ENCODE data around the gene F2R. TPM values are rescaled to one million over a fixed set of nuclear protein-coding genes. Genes with fewer than 3 reads are reported as not detected.
"Not testable (repeated sequence)": the region's sequence is repeated elsewhere in the genome, so short reads cannot be mapped to it uniquely, and the experiment has no call there.

F2R gene
- total and polyA plus RNA-seq, 12 donors: 6.0 to 60.5 (median 26.8) TPM

- H3K36me3 ChIP-seq (replicated peaks in 1 of 2): no peaks in the 10 kb centered on the region
- no peaks in the 10 kb centered on the region for H3K4me1 ChIP-seq (replicated peaks in 1 of 2)
- H3K4me3 ChIP-seq: no peak overlapping the region
- H3K27me3 ChIP-seq: no peaks in the 10 kb centered on the region
- no peak for DNase-seq
- 72 to 88% (median 79%) methylated on average over 3 of the region's 3 CpGs for WGBS, 4 donors
- no peak for TF ChIP-seq POLR2A (IDR thresholded peaks at IDR 0.05)
- TF ChIP-seq CTCF (IDR thresholded peaks at IDR 0.05): no peak
- no peaks in the 10 kb centered on the region for H3K9me3 ChIP-seq (replicated peaks in 1 of 3)
- intact Hi-C loops (cut with DNase I): no loop called here
- no peak overlapping the region for H3K27ac ChIP-seq
These were observed 48.4 kb downstream of the F2R start for GRCh38 chr5:76764374-76764773.

GRCh38 chr5:76765249-76765648 is 49.3 kb downstream of the F2R start:
- Histone ChIP-seq H3K27me3 (no peaks in the 10 kb centered on the region), H3K9me3 (replicated peaks in 1 of 3) (no peaks in the 10 kb centered on the region), H3K4me1 (replicated peaks in 1 of 2) (no peaks in the 10 kb centered on the region), H3K36me3 (replicated peaks in 1 of 2) (no peaks in the 10 kb centered on the region), H3K27ac (no peak overlapping the region), H3K4me3 (no peak overlapping the region)
- intact Hi-C loops (cut with DNase I): no loop called here
- no peak for TF ChIP-seq CTCF (IDR thresholded peaks at IDR 0.05)
- no peak for TF ChIP-seq POLR2A (IDR thresholded peaks at IDR 0.05)
- 50 to 59% (median 54%) methylated on average over 3 of the region's 3 CpGs for WGBS, 4 donors
- no peak for DNase-seq

DNA sequence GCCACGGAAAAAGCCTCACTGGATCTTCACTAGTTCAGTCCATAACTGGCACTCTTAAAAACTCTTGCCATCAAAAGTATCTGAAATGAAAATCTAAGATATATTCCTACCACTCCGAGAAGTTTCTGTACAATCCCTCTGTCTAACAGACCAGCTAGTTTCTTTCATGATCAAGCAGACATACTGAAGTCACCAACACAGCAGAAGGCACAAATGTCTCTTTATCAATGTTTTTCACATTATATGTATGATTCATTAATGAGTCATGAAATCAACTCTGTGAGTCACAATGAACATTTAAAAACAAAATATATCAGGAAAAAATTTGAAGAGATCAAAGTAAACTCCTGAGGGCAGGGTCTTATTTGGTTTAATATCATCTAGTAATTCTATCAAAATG is 50.8 kb downstream of the F2R start:
- H3K4me1 ChIP-seq (replicated peaks in 1 of 2): no peaks in the 10 kb centered on the region
- H3K27ac ChIP-seq: no peak overlapping the region
- H3K36me3 ChIP-seq (replicated peaks in 1 of 2): no peaks in the 10 kb centered on the region
- H3K9me3 ChIP-seq (replicated peaks in 1 of 3): no peaks in the 10 kb centered on the region
- WGBS, 4 donors: 70 to 88% (median 83%) methylated on average over 2 of the region's 2 CpGs
- no peaks in the 10 kb centered on the region for H3K27me3 ChIP-seq
- DNase-seq: no peak
- intact Hi-C loops (cut with DNase I): no loop called here
- TF ChIP-seq POLR2A (IDR thresholded peaks at IDR 0.05): no peak
- no peak for TF ChIP-seq CTCF (IDR thresholded peaks at IDR 0.05)
- H3K4me3 ChIP-seq: no peak overlapping the region

GRCh38 chr5:76771041-76771440 is 55.1 kb downstream of the F2R start:
- WGBS, 4 donors: 91 to 99% (median 94%) methylated on average over 14 of the region's 14 CpGs
- intact Hi-C loops (cut with DNase I): loop anchor here (2.0 to 5.0 kb wide), 2 partner anchors 52 to 169 kb away; no protein-coding TSS in a partner anchor
- DNase-seq: peak in 1 of 7 donors; percentile 14
- H3K4me3 ChIP-seq; H3K27ac ChIP-seq; H3K36me3 ChIP-seq (replicated peaks in 1 of 2); H3K9me3 ChIP-seq (replicated peaks in 1 of 3); H3K27me3 ChIP-seq; H3K4me1 ChIP-seq (replicated peaks in 1 of 2): not testable (repeated sequence)

DNA sequence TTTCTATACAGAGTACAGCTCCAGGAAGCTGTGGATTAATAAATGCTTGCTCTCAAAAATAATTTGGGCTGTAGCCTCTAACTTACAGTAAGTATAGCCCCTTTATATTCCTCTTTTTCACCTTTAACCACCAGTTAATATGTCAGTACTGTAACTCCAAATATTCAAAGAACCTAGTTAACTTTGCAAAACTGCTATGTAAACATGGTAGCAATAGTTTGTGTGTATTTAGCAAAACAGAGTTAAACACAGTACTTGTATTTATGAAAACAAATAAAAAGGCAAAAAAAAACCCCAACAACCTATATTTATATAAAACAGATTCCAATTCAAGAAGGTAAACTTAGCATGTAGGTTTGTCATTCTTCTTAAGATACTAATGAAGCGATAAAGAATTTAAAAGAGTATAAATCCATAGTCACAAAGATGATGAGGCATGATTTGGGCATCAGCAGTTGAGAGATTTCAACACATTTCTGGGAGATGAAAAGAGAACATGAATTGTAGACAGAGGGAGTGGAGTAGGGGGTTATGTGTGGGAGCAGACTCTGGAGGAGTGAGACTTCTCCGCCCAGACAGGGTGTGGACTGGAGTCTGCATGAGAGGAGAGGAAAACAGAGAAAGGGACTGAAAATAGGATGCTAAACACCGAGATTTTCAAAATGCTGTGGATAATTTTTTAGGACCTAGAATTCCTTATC is 55.9 kb downstream of the F2R start:
- no peak overlapping the region for H3K27ac ChIP-seq
- no peaks in the 10 kb centered on the region for H3K4me1 ChIP-seq (replicated peaks in 1 of 2)
- no peaks in the 10 kb centered on the region for H3K9me3 ChIP-seq (replicated peaks in 1 of 3)
- TF ChIP-seq POLR2A (IDR thresholded peaks at IDR 0.05): no peak
- TF ChIP-seq CTCF (IDR thresholded peaks at IDR 0.05): no peak
- no peak overlapping the region for H3K4me3 ChIP-seq
- H3K36me3 ChIP-seq (replicated peaks in 1 of 2): no peaks in the 10 kb centered on the region
- H3K27me3 ChIP-seq: no peaks in the 10 kb centered on the region
- intact Hi-C loops (cut with DNase I): loop anchor here (2.0 to 5.0 kb wide), 2 partner anchors 53 to 170 kb away; no protein-coding TSS in a partner anchor
- DNase-seq: peak in 1 of 7 donors; percentile 5
- 68 to 93% (median 75%) methylated on average over 3 of the region's 3 CpGs for WGBS, 4 donors
